K562 (cell line): ENCODE data around the gene G6PD. TPM values are rescaled to one million over a fixed set of nuclear protein-coding genes. Genes with fewer than 3 reads are reported as not detected.

Experiments
- ADNP ChIP-seq: fragments of 200-800 bp; sonication (Bioruptor generic); IDR thresholded peaks from 2 replicates; pipeline ENCODE4 v1.6.1; 2016; ENCODE audit warnings: missing genetic modification characterization, missing compliant biosample characterization
- CBX5 ChIP-seq: IDR thresholded peaks from 2 replicates; pipeline ENCODE4 v1.6.1; 2014; ENCODE audit warnings: low read depth, borderline replicate concordance
- ETV6 ChIP-seq, 3 experiments: fragments of 150-350 bp in 1 of 3; sonication (generic) in 1 of 3; formaldehyde crosslinking in 1 of 3; IDR thresholded peaks; 2 replicates each; pipeline versions ENCODE4 v1.6.1 to v1.8.0; 2014 to 2022; ENCODE audit warnings: borderline replicate concordance in 2 of 3, low read depth in 2 of 3, antibody characterized with exemption in 1 of 3, low read length in 1 of 3, mild to moderate bottlenecking in 1 of 3, missing genetic modification reagents in 1 of 3
- FOXK1 ChIP-seq: sonication (generic); formaldehyde crosslinking; IDR thresholded peaks from 2 replicates; pipeline ENCODE4 v1.8.0; 2022; ENCODE audit warnings: missing genetic modification reagents, mild to moderate bottlenecking, borderline replicate concordance
- NFATC3 ChIP-seq: fragments of 450-650 bp; IDR thresholded peaks from 2 replicates; pipeline ENCODE4 v1.6.1; 2017; ENCODE audit warnings: mild to moderate bottlenecking
- NUFIP1 ChIP-seq: fragments of 450-650 bp; IDR thresholded peaks from 2 replicates; pipeline ENCODE4 v1.6.1; 2018; ENCODE audit not compliant: partially characterized antibody
- POLR2H ChIP-seq: IDR thresholded peaks from 2 replicates; pipeline ENCODE4 v1.6.1; 2016; ENCODE audit warnings: missing genetic modification characterization, low read depth, mild to moderate bottlenecking, control low read depth, missing compliant biosample characterization, moderate library complexity
- SIN3A ChIP-seq, 2 experiments: fragments of 150-350 bp in 1 of 2; IDR thresholded peaks; 2 replicates each; pipeline ENCODE4 v1.6.1; 2011 to 2016; ENCODE audit warnings: borderline replicate concordance in 2 of 2, low read depth in 2 of 2, low read length in 2 of 2, mild to moderate bottlenecking in 2 of 2, moderate library complexity in 2 of 2; ENCODE audit not compliant: control insufficient read depth in 1 of 2
- SMC3 ChIP-seq: conservative IDR thresholded peaks from 2 replicates; pipeline ENCODE4 v1.6.1; 2011; ENCODE audit warnings: low read depth, low read length, improper control_type of control experiment; ENCODE audit not compliant: insufficient read depth
- SRSF1 ChIP-seq: fragments of 200-400 bp; formaldehyde crosslinking; IDR thresholded peaks from 2 replicates; pipeline ENCODE4 v1.6.1; 2017; ENCODE audit warnings: mild to moderate bottlenecking, low read depth, low read length, moderate library complexity
- STAT5A ChIP-seq: IDR thresholded peaks from 2 replicates; pipeline ENCODE4 v1.6.1; 2012; ENCODE audit warnings: low read length, inconsistent platforms, borderline replicate concordance
- TAL1 ChIP-seq: fragments of 450-650 bp; IDR thresholded peaks from 2 replicates; pipeline ENCODE4 v1.6.1; 2016; ENCODE audit warnings: mild to moderate bottlenecking
- TCF7L2 ChIP-seq: fragments of 150-350 bp; IDR thresholded peaks from 2 replicates; pipeline ENCODE4 v1.6.1; 2016; ENCODE audit warnings: low read depth, mild to moderate bottlenecking, low read length, moderate library complexity
- TFAM ChIP-seq: fragments of 250-450 bp; sonication (Bioruptor Pico); conservative IDR thresholded peaks from 2 replicates; pipeline ENCODE4 v1.5.0; 2021; ENCODE audit warnings: mild to moderate bottlenecking, moderate library complexity
- THRAP3 ChIP-seq: fragments of 450-650 bp; IDR thresholded peaks from 2 replicates; pipeline ENCODE4 v1.6.1; 2016; ENCODE audit warnings: mild to moderate bottlenecking, inconsistent platforms, borderline replicate concordance
- polyA plus RNA-seq, 8 experiments: library from polyadenylated mRNA; depleted of rRNA in 4 of 8; stranded (reverse) in 5 of 8; unstranded in 3 of 8; fragments of >200 nt; fragmentation: Nextera tagmentation in 2 of 8; fragmentation: Illumina TruSeq in 1 of 8; extraction: Ambion mirVana in 2 of 8; extraction: Trizol in 1 of 8; gene quantifications; 2 replicates each; pipeline versions ENCODE4 v1.2.1 to v1.2.3, GENCODE V29; 2011 to 2014; ENCODE audit warnings: inconsistent platforms in 1 of 8, missing spikeins in 1 of 8
- total RNA-seq, 7 experiments: library from RNA; depleted of rRNA in 6 of 7; stranded (reverse); fragments of >200 nt in 6 of 7; fragmentation: Illumina TruSeq in 2 of 7; extraction: Trizol in 2 of 7; gene quantifications; 2 replicates each; pipeline versions ENCODE4 v1.2.1 to v1.2.3, GENCODE V29; 2011 to 2021; ENCODE audit warnings: low replicate concordance in 1 of 7
- TF ChIP-seq, protein P1 (sequence below), 2 experiments: fragments of 450-650 bp; formaldehyde crosslinking in 1 of 2; IDR thresholded peaks; 2 replicates each; pipeline versions ENCODE4 v1.4.0 to v1.6.1; 2014 to 2020; ENCODE audit warnings: mild to moderate bottlenecking in 2 of 2, borderline replicate concordance in 1 of 2, low read depth in 1 of 2
- TF ChIP-seq, protein P2 (sequence below): fragments of 450-650 bp; formaldehyde crosslinking; IDR thresholded peaks from 2 replicates; pipeline ENCODE4 v1.4.0; 2020; ENCODE audit warnings: mild to moderate bottlenecking, moderate library complexity

Gene G6PD
- total and polyA plus RNA-seq, 9 of the 15 experiments (the other 6 are each of a cell fraction or from before 2014, with no cell fraction given): 2.9 to 222 (median 66.4) TPM

DNA sequence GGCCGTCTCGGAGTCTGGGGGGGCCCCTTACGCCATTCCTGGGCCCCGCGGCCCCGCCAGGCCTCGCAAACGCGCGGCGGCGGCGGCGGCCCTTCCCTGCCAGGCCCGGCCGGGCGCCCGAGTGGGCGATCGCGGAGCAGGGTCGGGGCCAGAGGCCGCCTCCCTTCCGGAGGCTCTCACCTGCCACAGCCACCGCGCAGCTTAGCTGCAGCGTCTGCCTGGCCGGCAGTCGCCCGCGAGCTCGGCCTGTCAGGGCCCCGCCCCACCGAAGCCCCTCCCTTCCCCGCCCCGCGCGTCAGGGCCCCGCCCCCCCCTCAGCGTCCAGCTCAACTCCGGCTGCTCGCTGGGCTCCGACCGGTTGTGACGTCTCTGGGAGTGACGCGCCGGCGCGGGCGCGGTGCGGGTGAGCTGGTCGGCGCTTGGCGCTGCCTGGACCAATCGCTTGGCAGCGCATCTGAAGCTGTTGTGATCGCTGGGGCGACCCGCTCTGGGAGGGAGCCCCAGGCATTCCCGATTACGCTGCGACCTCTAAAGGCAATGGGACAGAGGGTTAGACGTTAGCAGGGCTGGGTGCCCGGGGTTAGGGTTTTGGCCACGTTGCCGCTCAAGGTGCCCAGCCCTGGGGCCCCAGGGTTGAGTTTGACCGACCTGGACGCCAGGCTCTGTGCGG, 56.1 kb downstream of the G6PD start, which contains the start of gene SLC10A3 (continued):
- TF ChIP-seq SIN3A (IDR thresholded peaks at IDR 0.05; ENCODE audit: borderline replicate concordance in 2 of 2, control insufficient read depth in 1 of 2, low read depth in 2 of 2, low read length in 2 of 2): peak; percentile 65 to 77; a peak in 1 of 4 replicates
- no peak for TF ChIP-seq STAT5A
- TF ChIP-seq ETV6 (IDR thresholded peaks at IDR 0.05; ENCODE audit: borderline replicate concordance in 1 of 2, low read depth in 2 of 2, low read length in 1 of 2): no peak
- TF ChIP-seq ETV6 (CRISPR knock-in tag; IDR thresholded peaks at IDR 0.05; ENCODE audit: borderline replicate concordance): no peak
- TF ChIP-seq CBX5: no peak
- no peak for TF ChIP-seq NFATC3
- TF ChIP-seq SRSF1: no peak
- TF ChIP-seq TFAM (CRISPR knock-in tag): no peak
- TF ChIP-seq, protein P1, sequence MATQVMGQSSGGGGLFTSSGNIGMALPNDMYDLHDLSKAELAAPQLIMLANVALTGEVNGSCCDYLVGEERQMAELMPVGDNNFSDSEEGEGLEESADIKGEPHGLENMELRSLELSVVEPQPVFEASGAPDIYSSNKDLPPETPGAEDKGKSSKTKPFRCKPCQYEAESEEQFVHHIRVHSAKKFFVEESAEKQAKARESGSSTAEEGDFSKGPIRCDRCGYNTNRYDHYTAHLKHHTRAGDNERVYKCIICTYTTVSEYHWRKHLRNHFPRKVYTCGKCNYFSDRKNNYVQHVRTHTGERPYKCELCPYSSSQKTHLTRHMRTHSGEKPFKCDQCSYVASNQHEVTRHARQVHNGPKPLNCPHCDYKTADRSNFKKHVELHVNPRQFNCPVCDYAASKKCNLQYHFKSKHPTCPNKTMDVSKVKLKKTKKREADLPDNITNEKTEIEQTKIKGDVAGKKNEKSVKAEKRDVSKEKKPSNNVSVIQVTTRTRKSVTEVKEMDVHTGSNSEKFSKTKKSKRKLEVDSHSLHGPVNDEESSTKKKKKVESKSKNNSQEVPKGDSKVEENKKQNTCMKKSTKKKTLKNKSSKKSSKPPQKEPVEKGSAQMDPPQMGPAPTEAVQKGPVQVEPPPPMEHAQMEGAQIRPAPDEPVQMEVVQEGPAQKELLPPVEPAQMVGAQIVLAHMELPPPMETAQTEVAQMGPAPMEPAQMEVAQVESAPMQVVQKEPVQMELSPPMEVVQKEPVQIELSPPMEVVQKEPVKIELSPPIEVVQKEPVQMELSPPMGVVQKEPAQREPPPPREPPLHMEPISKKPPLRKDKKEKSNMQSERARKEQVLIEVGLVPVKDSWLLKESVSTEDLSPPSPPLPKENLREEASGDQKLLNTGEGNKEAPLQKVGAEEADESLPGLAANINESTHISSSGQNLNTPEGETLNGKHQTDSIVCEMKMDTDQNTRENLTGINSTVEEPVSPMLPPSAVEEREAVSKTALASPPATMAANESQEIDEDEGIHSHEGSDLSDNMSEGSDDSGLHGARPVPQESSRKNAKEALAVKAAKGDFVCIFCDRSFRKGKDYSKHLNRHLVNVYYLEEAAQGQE (IDR thresholded peaks at IDR 0.05; ENCODE audit: borderline replicate concordance): no peak
- TF ChIP-seq, protein P1 (CRISPR knock-in tag; IDR thresholded peaks at IDR 0.05; ENCODE audit: low read depth): no peak
- TF ChIP-seq, protein P2, sequence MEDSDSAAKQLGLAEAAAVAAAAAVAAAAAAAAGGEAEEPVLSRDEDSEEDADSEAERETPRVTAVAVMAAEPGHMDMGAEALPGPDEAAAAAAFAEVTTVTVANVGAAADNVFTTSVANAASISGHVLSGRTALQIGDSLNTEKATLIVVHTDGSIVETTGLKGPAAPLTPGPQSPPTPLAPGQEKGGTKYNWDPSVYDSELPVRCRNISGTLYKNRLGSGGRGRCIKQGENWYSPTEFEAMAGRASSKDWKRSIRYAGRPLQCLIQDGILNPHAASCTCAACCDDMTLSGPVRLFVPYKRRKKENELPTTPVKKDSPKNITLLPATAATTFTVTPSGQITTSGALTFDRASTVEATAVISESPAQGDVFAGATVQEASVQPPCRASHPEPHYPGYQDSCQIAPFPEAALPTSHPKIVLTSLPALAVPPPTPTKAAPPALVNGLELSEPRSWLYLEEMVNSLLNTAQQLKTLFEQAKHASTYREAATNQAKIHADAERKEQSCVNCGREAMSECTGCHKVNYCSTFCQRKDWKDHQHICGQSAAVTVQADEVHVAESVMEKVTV (CRISPR knock-in tag): no peak
- no peak for TF ChIP-seq TCF7L2
- no peak for TF ChIP-seq ADNP
- TF ChIP-seq NUFIP1: no peak
- no peak for TF ChIP-seq THRAP3
- TF ChIP-seq FOXK1 (CRISPR knock-in tag): no peak
- TF ChIP-seq TAL1: no peak
- TF ChIP-seq POLR2H (tag): no peak
- no peak for TF ChIP-seq SMC3
